ENCODE measurements around the gene ABCD1. TPM values are rescaled to one million over a fixed set of nuclear protein-coding genes. Genes with fewer than 3 reads are reported as not detected.
"Not testable (repeated sequence)": the region's sequence is repeated elsewhere in the genome, so short reads cannot be mapped to it uniquely, and the experiment has no call there.

The ABCD1 gene
- total RNA-seq, 1 donor from 2014 or later, result 10.1 TPM

DNA sequence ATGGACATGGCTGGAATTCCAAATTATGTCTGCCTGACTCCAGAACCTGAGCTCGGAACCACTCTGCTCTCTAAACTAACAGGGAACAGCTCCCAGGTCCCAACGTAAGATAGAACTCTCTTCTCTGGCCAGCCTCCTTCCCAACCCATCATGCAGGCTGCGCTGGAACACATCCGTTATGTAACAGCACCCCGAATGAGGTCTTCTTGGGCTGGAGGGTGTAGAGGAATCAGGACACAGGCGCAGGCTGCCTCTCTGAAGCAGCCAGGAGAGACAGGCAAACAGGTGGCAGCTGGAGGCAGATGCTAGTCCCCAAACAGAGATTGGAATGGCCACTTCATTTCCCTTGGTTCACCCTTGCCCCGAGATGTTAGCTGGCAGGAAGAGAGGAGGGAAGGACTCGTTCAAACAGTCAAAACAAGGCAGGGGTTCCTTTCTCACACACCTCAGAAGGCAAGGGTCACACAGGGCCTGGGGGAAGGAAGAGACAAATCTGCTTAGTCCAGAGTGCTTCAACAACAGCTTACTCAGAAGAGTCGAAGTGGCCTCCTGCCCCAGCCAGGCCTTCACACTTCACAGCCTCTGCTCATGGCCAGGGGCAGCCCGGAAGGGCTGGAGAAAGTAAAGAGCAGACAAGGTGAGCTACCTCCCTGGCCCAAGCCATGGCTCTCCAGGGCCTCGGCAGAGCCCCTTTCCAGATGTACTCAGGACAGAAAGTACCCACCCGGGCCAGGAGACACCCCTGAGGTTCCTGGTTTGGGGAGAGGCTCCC lies 19.8 kb upstream of the ABCD1 start:
- DNase-seq (ENCODE audit: low spot score); ATAC-seq; intact Hi-C loops (cut with DNase I): not testable (repeated sequence)

DNA sequence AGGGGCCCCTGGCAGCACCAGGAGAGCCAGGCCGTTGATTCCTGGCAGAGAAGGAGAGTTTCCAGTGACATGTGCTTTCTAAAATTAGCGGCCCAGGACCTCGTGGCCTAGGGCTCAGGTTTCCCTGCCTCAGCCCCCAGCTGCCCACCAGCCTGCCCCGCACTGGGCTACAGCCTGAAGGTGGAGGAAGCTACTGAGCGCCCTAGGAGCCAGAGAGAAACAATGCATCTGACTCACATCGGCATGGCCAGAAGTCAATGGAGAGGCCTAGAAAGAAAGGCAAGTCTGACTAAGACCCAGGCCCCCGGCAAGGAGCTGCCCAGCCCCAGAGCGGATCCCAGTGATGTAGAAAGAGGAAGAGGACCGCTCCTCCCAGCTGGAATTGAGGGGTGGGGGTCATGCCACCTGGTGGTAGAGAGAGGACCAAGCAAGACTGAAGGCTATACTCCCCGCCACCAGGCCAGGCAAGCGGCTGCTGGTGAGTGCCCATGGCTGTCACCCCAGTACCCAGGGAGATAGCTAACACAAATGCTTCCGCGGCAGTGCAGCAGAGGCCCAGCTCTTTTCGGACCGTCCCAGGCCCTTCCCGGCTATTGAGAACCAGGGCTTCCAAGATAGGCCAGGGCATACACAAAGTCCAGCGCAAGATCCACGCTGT lies 19.1 kb upstream of the ABCD1 start:
- intact Hi-C loops (cut with DNase I); DNase-seq (ENCODE audit: low spot score); ATAC-seq: not testable (repeated sequence)

DNA sequence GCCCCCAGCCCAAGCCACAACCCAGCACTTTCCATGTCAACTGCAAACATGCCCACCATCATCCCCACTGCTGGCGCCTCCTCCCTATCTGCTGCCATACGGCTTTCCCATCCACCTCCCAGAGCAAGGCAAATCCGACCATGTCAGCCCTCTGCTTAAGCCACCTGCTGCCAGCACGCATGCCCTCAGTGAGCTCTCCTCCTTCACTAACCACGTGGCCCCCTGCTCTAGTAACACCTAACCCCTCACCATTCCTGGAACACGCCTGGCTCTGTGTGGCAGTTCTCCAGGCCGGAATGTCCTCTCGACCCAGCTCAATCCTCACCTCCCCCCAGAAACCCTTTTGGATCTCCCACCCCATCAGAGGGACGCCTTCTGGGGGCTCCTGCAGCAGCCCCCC lies 17.9 kb upstream of the ABCD1 start:
- no peak for DNase-seq (ENCODE audit: low spot score)
- no peak for ATAC-seq
- intact Hi-C loops (cut with DNase I), result no loop called here

DNA sequence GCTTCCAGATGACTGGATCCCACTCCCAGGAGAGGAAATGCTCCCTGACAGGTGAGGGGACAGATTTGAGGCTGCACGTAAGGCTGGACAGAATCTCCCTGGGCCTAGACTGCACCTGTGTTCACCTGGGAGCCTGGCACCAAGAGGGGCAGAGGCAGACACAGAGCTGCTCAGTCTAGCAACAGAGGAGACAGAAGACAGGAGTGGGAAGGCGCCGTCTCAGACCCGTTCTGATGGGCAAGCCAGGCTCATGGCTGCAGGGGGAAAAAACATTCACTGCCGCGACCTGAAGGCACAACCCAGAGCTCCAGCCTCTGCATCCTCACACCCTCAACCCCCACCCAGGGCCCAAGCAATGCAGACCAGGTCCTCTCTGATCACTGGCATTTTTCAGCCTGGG lies 17.2 kb upstream of the ABCD1 start:
- intact Hi-C loops (cut with DNase I), result no loop called here
- DNase-seq (ENCODE audit: low spot score), result no peak
- no peak for ATAC-seq

DNA sequence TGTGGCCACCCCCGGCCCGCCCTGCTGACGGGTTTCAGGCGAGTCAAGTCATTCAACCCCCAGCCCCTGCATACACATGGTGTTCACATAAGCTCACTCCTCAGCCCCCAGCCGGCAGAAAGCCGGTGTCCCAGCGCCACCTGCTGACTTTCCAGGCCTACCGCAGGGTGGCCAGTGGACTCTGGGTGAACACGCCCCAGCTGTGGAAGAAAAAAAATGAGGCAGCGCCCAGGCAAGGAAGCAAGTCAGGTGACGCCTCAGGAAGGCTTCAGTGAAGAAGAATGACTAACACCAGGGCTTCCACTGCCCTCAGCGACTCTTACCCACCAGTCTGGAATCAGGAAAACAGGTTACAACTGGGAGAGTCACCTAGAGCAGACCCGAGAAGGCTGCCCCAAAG lies 16.2 kb upstream of the ABCD1 start:
- ATAC-seq (peak; percentile 93), DNase-seq (ENCODE audit: low spot score) (peak; percentile 82)
- intact Hi-C loops (cut with DNase I), result no loop called here

DNA sequence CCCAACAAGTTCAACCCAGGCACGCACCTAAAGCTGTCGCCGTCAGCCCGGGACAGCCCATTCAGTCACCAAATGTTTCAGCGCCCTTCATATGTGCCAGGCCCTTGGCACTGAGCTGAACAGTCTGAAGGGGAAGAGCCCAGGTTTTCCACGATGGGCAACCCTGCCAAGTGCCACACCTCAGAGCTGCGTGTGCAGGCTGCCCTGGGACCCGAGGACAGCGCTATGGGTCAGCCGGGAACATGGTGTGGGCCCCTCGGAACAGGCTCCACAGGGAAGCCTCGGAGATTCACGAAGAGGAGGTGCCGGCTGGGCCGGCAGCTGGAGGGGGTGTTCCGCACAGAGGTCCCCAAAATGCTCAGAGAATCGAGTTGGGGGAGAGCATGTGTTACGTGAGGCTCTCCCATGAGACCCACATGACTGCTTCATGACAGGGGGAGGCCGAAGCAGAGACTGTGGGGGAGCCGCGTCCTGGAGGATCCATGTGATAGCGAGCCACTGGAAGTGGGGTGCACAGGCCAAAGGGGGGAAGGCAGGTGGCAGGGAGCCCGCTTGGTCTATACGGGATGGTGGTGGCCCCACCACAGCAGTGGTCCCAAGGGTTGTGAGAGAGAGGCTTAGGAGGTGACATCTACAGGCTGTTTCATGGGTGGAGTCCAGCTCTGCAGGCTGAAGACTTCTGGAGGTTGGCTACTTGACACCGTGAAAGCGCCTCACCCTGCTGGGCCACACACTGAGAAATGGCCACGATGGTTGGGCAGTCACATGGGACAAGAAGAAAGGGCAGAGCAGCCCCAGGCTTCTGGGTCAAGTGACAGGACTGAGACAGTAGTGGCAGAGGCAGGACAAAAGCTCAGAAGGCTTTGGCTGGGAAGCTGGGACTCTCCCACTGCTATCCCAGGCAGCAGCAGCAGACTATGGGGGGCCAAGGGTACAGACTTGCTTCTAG lies 14.7 kb upstream of the ABCD1 start:
- ATAC-seq (no peak), DNase-seq (ENCODE audit: low spot score) (no peak)
- intact Hi-C loops (cut with DNase I), result no loop called here

DNA sequence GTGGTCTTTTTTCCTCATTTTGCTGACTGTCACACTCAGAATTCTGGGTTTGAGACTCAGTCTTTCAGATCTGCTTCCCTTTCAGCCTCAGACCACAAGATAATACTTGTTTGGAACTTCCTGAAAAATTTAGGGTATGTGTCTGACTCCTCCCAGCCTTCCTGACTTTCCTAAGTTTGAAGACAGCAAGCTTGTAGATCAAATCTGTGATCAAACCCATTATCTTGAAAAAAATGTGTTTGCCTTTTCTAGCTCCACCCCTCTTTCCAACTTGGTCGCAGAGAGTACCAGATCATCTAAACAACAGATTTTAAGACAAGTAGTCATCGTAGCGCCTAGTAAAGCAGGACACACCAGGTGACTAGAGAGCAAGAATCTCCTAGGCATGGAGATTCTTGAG lies 10.4 kb upstream of the ABCD1 start:
- ATAC-seq (no peak), DNase-seq (ENCODE audit: low spot score) (no peak)
- intact Hi-C loops (cut with DNase I), result no loop called here

DNA sequence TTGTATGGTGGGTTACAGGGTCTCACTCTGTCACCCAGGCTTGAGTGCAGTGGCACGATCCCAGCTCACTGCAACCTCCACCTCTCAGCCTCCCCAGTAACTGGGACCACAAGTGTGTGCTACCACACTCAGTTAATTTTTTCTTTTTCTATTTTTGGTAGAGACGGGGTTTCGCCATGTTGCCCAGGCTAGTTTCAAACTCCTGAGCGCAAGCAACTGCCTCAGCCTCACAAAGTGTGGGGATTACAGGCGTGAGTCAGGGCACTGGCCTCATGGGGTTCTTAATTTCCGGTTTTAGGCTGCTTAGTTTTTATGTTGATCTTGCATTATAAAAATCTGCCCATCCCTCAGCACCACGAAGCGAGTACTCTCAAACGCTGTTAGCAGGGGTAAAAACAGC lies 7.2 kb upstream of the ABCD1 start:
- ATAC-seq, result no peak

DNA sequence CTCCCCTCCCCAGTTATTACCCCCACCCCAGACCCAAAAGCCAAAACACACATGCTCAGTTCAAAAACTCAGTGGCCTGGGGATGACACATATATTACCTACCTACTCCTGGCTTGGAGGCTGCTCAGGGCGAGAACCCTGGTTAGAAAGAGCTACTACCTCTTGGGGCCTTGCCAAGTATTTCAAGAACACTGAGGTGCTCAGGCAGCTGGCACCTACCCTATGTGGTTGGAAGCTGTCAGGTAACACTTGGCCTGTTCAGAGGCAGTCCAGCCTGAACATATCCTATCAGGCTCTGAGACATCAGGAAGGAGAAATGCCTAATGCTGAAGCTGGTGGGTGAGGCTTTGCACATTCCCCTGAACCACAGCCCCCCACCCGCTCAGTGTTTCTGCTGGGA lies 5.4 kb upstream of the ABCD1 start:
- intact Hi-C loops (cut with DNase I), result no loop called here
- ATAC-seq (no peak), DNase-seq (ENCODE audit: low spot score) (no peak)

More for the DNA sequence above, 7.2 kb upstream of the ABCD1 start:
- DNase-seq (ENCODE audit: low spot score), result no peak
- intact Hi-C loops (cut with DNase I), result no loop called here

DNA sequence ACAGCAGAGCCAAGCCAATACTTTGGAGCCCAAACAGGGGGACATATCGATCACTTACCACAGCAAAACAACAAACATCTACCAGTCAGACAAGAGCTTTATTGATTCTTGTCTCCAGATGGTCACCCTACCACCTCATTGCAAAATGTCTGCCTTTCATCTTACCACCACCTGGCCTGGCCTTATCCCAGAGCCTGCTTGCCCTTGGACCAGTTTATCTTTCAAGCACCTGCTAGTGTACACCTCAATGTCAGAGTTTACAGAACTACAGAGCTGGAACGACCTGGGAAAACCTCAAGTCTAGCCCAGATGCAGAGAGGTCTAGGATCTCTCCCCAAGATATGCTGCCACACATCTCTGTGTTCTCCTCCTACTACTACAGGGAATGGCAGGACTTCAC lies 5.0 kb upstream of the ABCD1 start:
- intact Hi-C loops (cut with DNase I), result no loop called here
- no peak for ATAC-seq

DNA sequence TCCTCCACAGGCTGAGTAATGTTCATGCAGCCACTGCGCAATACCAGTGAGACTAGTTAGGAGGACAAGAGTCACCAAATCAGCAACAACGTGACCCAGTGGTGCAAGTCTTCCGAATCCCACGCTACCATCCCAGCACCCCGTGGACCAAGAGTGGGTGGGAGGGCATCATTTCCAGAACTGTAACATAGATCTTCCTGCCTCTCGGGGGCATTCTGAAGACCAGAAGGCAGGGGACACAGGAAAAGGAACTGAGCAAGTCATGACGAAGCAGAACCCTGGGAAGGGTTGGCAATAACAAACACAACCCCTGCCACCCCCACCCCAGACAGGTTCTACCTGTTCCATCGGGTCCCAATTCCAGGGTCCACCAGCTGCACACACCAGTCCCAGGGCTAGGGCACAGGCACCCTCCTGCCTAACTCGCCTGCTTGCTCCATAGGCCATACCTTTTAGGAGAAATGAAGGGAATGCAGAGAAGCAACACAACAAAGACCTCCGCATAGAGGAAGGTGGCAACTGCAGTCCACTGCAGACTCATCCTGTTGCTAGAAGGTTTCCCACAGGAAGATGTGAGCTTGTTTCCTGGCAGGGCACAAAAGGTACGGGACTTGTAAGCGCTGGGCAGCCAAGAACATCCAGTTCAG lies 1.8 kb upstream of the ABCD1 start:
- intact Hi-C loops (cut with DNase I), result no loop called here
- ATAC-seq (no peak), DNase-seq (ENCODE audit: low spot score) (no peak)

More for the DNA sequence above, 5.0 kb upstream of the ABCD1 start:
- no peak for DNase-seq (ENCODE audit: low spot score)

DNA sequence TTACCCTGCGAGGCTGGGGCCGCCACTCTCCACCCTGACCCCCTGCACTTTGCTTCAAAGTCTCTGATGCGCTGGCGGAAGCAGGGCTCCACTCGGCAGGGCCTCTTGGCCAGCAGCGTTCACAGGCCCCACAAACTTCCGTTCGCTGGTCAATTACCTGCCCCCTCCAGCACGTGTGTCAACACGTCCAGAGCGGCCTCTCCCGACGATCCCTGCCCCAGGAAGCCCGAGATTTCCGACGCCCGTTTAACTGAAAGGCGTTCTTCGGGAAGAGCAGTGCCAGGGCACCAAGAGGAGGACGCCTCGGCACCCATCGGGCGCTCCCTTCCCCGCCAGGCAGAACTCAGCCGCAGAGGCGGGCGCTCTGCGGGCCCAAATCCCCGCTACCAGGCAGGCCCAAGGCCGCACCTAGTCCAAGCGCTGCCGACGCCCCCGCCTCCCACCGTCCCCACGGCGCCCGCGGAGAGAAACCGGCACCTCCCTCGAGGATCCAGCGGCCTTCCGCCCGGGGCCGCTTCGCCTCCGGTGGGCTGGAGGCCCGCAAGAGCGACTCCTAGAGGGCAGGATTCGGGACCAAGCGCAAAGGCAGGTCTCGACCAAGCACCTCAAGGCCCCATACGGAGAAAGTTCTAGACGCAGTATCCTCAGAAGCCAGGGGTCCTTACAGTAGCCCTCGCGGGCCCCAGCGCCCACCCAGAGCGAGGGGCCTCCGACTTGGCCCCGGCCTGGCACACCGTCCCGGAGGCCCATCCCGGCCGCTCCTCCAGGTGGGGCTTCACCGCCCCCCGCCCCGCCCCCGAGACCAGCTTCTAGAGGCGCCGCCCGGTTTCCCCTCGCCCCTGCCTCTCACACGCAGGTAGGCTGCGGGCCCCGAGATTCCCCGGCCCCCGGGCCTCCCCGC lies 1.1 kb upstream of the ABCD1 start:
- ATAC-seq (no peak), DNase-seq (ENCODE audit: low spot score) (no peak)
- intact Hi-C loops (cut with DNase I), result no loop called here

DNA sequence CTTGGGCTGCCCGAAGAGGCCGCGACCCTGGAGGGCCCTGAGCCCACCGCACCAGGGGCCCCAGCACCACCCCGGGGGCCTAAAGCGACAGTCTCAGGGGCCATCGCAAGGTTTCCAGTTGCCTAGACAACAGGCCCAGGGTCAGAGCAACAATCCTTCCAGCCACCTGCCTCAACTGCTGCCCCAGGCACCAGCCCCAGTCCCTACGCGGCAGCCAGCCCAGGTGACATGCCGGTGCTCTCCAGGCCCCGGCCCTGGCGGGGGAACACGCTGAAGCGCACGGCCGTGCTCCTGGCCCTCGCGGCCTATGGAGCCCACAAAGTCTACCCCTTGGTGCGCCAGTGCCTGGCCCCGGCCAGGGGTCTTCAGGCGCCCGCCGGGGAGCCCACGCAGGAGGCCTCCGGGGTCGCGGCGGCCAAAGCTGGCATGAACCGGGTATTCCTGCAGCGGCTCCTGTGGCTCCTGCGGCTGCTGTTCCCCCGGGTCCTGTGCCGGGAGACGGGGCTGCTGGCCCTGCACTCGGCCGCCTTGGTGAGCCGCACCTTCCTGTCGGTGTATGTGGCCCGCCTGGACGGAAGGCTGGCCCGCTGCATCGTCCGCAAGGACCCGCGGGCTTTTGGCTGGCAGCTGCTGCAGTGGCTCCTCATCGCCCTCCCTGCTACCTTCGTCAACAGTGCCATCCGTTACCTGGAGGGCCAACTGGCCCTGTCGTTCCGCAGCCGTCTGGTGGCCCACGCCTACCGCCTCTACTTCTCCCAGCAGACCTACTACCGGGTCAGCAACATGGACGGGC lies 579 bp downstream of the ABCD1 start:
- DNase-seq (ENCODE audit: low spot score), result no peak
- intact Hi-C loops (cut with DNase I), result no loop called here
- no peak for ATAC-seq

DNA sequence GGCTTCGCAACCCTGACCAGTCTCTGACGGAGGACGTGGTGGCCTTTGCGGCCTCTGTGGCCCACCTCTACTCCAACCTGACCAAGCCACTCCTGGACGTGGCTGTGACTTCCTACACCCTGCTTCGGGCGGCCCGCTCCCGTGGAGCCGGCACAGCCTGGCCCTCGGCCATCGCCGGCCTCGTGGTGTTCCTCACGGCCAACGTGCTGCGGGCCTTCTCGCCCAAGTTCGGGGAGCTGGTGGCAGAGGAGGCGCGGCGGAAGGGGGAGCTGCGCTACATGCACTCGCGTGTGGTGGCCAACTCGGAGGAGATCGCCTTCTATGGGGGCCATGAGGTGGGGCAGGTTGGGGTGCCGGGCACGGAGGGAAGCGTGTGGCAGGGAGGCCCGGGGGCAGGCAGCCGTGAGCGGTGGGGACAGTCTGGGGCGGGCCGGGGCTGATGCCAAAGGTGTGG lies 1.2 kb downstream of the ABCD1 start:
- DNase-seq (ENCODE audit: low spot score), result no peak
- ATAC-seq, result no peak
- intact Hi-C loops (cut with DNase I), result no loop called here

DNA sequence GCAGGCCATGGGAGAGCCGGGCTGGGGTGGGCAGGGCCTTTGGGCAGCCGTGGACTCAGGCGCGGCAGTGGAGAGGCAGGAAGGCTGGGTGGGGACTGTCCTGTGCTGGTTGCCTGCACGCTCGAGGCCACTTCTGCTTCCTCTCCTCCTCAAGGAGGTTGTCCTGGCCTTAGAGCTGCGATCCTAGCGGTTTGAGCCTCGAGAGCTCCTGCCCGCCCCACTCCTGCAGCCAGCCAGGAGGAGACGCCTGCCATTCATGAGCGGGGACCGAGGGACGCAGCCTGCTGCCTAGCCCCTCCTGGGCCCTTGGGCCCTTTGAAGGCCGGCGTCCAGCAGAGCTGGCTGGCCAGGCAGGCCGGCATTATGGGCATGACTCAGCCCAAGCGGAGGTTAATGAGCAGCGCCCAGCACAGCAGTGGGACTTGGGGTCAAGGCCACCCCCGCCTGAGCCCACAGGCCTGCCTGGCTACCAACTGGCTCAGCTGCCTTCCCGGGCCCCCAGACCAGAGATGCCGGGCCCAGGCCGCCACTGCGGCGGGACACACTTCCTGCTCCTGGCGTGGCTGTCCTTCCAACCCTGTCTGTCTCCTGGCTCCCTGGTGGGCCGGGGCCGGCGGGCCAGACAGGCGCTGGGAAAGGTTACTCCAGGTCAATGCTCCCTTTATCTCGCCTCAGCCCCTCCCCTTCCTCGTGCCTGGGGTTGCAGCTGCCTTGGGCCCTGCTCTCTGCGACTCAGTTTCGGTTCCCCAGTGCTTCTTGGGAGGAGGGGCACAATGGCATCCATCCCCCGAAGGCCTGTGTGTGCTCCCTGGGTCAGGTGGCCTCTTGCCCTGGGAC lies 1.8 kb downstream of the ABCD1 start:
- ATAC-seq, result peak; percentile 63
- no peak for DNase-seq (ENCODE audit: low spot score)
- intact Hi-C loops (cut with DNase I), result no loop called here

DNA sequence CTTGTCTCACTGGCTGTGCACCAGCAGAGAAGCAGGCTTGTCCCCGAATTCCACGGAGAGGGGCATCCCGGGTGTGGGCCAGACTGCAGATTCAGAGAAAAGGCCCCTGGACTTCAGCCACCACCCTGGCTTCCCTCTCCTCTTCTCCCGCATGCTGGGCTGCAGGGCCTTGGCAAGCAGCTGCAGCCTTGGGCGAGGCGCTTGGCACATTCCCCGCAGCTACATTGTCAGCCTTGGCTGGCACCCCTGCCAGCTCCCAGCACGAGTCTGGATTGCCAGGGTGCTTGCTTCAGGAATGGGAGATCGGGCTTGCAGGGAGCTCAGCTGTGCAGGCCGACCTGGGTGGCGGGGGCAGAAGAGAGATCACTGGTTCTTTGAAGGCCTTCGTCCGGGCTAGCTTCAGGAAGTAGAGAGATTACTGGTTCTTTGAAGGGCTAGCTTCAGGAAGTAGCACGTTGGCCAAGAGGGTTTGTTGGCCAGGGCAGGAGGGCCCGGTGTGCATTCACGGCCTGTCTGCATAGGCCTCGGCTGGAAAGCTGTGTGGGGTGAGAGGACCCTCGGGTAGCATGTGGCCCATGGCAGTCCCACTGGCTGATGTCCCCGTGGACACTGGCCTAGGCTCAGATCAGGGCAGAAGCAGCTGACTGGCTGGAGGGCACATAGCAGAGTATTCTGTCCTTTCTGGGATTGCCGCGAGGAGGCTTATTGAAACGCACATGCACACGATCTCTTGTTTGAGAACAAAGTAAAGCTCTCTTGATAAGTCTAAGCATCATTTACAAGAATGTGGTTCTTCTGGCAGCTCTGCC lies 2.7 kb downstream of the ABCD1 start:
- ATAC-seq, result peak; percentile 2
- intact Hi-C loops (cut with DNase I), result no loop called here
- DNase-seq (ENCODE audit: low spot score), result no peak

Data from sciatic nerve (tissue), 2 donors.